H1 (cell line): ENCODE measurements around the gene ACY1. TPM values are rescaled to one million over a fixed set of nuclear protein-coding genes. Genes with fewer than 3 reads are reported as not detected.
A peak's percentile ranks its signal among the peaks of the same experiment; 100 is the strongest.

Source experiments
- CTCF ChIA-PET: fragments of 300-600 bp; sonication (Branson Sonifier 250); formaldehyde crosslinking; loops from one replicate; lab custom pipeline; 2021; ENCODE audit not compliant: partially characterized antibody; lab: Charles Lee
- POLR2A ChIA-PET: fragments of 300-600 bp; sonication (Branson Sonifier 250); formaldehyde crosslinking; loops from one replicate; lab custom pipeline; 2021; ENCODE audit warnings: inconsistent platforms; ENCODE audit not compliant: partially characterized antibody; lab: Charles Lee
- DNase-seq, 2 experiments: peaks; one replicate each; pipeline versions ENCODE4 v3.0.0 to v3.0.0-alpha.2; 2010 to 2022; ENCODE audit warnings: low spot score in 2 of 2, low read depth in 1 of 2, mixed read lengths in 1 of 2
- FAIRE-seq: peaks from 2 replicates; lab custom pipeline; 2011; peaks lifted over from hg19 to GRCh38; lab: Jason Lieb, UNC
- H2AFZ ChIP-seq: 2 replicates; pipeline ENCODE4 v1.8.1; 2012; ENCODE audit warnings: low read length, inconsistent platforms
- H2AK5ac ChIP-seq: 2 replicates; pipeline ENCODE4 v1.6.1; 2013; ENCODE audit warnings: low read depth, low read length
- H2BK120ac ChIP-seq: replicated peaks from 2 replicates; pipeline ENCODE3; 2013; ENCODE audit warnings: low read depth, low read length, inconsistent platforms
- H2BK12ac ChIP-seq: 2 replicates; pipeline ENCODE4 v1.6.1; 2013; ENCODE audit warnings: low read depth, low read length
- H2BK15ac ChIP-seq: 2 replicates; pipeline ENCODE4 v1.6.1; 2013; ENCODE audit warnings: low read length
- H2BK20ac ChIP-seq: 2 replicates; pipeline ENCODE4 v1.6.1; 2013; ENCODE audit warnings: low read length
- H2BK5ac ChIP-seq: 2 replicates; pipeline ENCODE4 v1.6.1; 2013; ENCODE audit warnings: low read depth, low read length
- H3K14ac ChIP-seq: 2 replicates; pipeline ENCODE4 v1.6.1; 2013; ENCODE audit warnings: inconsistent platforms; ENCODE audit not compliant: insufficient read length
- H3K18ac ChIP-seq: 2 replicates; pipeline ENCODE4 v1.6.1; 2013; ENCODE audit warnings: low read length; ENCODE audit errors: extremely low read depth
- H3K23ac ChIP-seq: 2 replicates; pipeline ENCODE4 v1.6.1; 2013; ENCODE audit warnings: inconsistent platforms; ENCODE audit not compliant: insufficient read length
- H3K23me2 ChIP-seq: 2 replicates; pipeline ENCODE4 v1.6.1; 2013; ENCODE audit warnings: low read depth, low read length
- H3K27ac ChIP-seq: 2 replicates; pipeline ENCODE4 v1.6.1; 2011; ENCODE audit warnings: low read depth, low read length, inconsistent platforms
- H3K27me3 ChIP-seq, 4 experiments: replicated peaks in 1 of 4; 1 replicate in 1 of 4; 2 replicates in 3 of 4; pipeline versions ENCODE4 v1.6.1 to v1.8.1; 2011 to 2013; ENCODE audit warnings: low read length in 3 of 4, mild to moderate bottlenecking in 3 of 4, inconsistent platforms in 2 of 4, mixed read lengths in 2 of 4, moderate library complexity in 1 of 4; ENCODE audit not compliant: control insufficient read depth in 3 of 4, insufficient read depth in 3 of 4; ENCODE audit errors: extremely low read depth in 1 of 4
- H3K36me3 ChIP-seq, 4 experiments: 2 replicates each; pipeline versions ENCODE4 v1.6.1 to v1.8.1; 2011 to 2013; ENCODE audit warnings: mild to moderate bottlenecking in 4 of 4, low read length in 3 of 4, moderate library complexity in 2 of 4, control low read depth in 1 of 4, inconsistent platforms in 1 of 4; ENCODE audit not compliant: insufficient read depth in 4 of 4, control insufficient read depth in 2 of 4
- H3K4ac ChIP-seq: replicated peaks from 2 replicates; pipeline ENCODE3; 2013; ENCODE audit warnings: low read length, low read depth, mixed read lengths, inconsistent platforms; ENCODE audit not compliant: insufficient read length
- H3K4me1 ChIP-seq, 4 experiments: replicated peaks in 1 of 4; 1 replicate in 1 of 4; 2 replicates in 3 of 4; pipeline versions ENCODE4 v1.6.1 to v1.8.1; 2011 to 2013; ENCODE audit warnings: low read length in 3 of 4, inconsistent platforms in 2 of 4, mixed read lengths in 1 of 4; ENCODE audit not compliant: insufficient read depth in 4 of 4, control insufficient read depth in 3 of 4
- H3K4me2 ChIP-seq, 2 experiments: 2 replicates each; pipeline versions ENCODE4 v1.6.1 to v1.8.1; 2011 to 2013; ENCODE audit warnings: low read depth in 2 of 2, low read length in 2 of 2, control low read depth in 1 of 2, inconsistent platforms in 1 of 2, mild to moderate bottlenecking in 1 of 2; ENCODE audit not compliant: insufficient read depth in 1 of 2
- H3K4me3 ChIP-seq, 4 experiments: fragments of 200-600, 300-600 bp in 1 of 4; sonication (generic), shearing (Covaris generic), sonication (Bioruptor Twin) in 1 of 4; 2 replicates each; pipeline versions ENCODE4 v1.5.1 to v1.8.1; 2011 to 2016; ENCODE audit warnings: low read length in 4 of 4, low read depth in 3 of 4, control low read depth in 2 of 4, inconsistent platforms in 2 of 4, mild to moderate bottlenecking in 2 of 4, mixed read lengths in 1 of 4, moderate library complexity in 1 of 4; ENCODE audit not compliant: insufficient read depth in 2 of 4; ENCODE audit errors: extremely low read depth in 1 of 4
- H3K56ac ChIP-seq: replicated peaks from 2 replicates; pipeline ENCODE3; 2013; ENCODE audit warnings: low read depth, mild to moderate bottlenecking, mixed read lengths, low read length, inconsistent platforms; ENCODE audit not compliant: insufficient read length
- H3K79me1 ChIP-seq: 2 replicates; pipeline ENCODE4 v1.6.1; 2013; ENCODE audit warnings: low read depth, low read length, control low read depth
- H3K79me2 ChIP-seq, 2 experiments: 2 replicates each; pipeline versions ENCODE4 v1.6.1 to v1.8.1; 2012 to 2013; ENCODE audit warnings: low read length in 2 of 2, mild to moderate bottlenecking in 2 of 2, inconsistent platforms in 1 of 2; ENCODE audit not compliant: insufficient read depth in 2 of 2, control insufficient read depth in 1 of 2
- H3K9ac ChIP-seq, 4 experiments: replicated peaks in 1 of 4; 1 replicate in 1 of 4; 2 replicates in 3 of 4; pipeline versions ENCODE4 v1.6.1 to v1.8.1; 2011 to 2013; ENCODE audit warnings: low read depth in 3 of 4, low read length in 3 of 4, control low read depth in 2 of 4, mild to moderate bottlenecking in 2 of 4, moderate library complexity in 2 of 4, inconsistent platforms in 1 of 4; ENCODE audit errors: extremely low read depth in 1 of 4
- H3K9me3 ChIP-seq, 2 experiments: 2 replicates each; pipeline versions ENCODE4 v1.6.1 to v1.8.1; 2012 to 2013; ENCODE audit warnings: mild to moderate bottlenecking in 2 of 2, moderate library complexity in 2 of 2, control low read depth in 1 of 2, inconsistent platforms in 1 of 2, low read depth in 1 of 2, low read length in 1 of 2, mixed read lengths in 1 of 2; ENCODE audit not compliant: insufficient read depth in 2 of 2
- H4K20me1 ChIP-seq, 2 experiments: replicated peaks in 1 of 2; 2 replicates each; pipeline versions ENCODE3 to v1.8.1; 2011 to 2013; ENCODE audit warnings: inconsistent platforms in 2 of 2, low read length in 2 of 2, mild to moderate bottlenecking in 1 of 2; ENCODE audit not compliant: insufficient read depth in 2 of 2, control insufficient read depth in 1 of 2
- H4K5ac ChIP-seq: 2 replicates; pipeline ENCODE4 v1.6.1; 2013; ENCODE audit warnings: low read length, low read depth, mixed read lengths, inconsistent platforms; ENCODE audit not compliant: insufficient read length
- H4K8ac ChIP-seq: 2 replicates; pipeline ENCODE4 v1.8.0; 2013; ENCODE audit warnings: mild to moderate bottlenecking, moderate library complexity, low read length, inconsistent platforms; ENCODE audit not compliant: insufficient read depth; ENCODE audit errors: extremely low read depth
- H4K91ac ChIP-seq: replicated peaks from 2 replicates; pipeline ENCODE3; 2013; ENCODE audit warnings: low read length, mixed read lengths, inconsistent platforms; ENCODE audit not compliant: insufficient read length
- ATF3 ChIP-seq: IDR thresholded peaks from 2 replicates; pipeline ENCODE4 v1.6.1; 2011; ENCODE audit warnings: low read depth, mild to moderate bottlenecking, low read length; ENCODE audit not compliant: insufficient read depth
- BACH1 ChIP-seq: IDR thresholded peaks from 2 replicates; pipeline ENCODE4 v1.6.1; 2012; ENCODE audit warnings: low read length, improper control_type of control experiment
- BRCA1 ChIP-seq: IDR thresholded peaks from 2 replicates; pipeline ENCODE4 v1.6.1; 2012; ENCODE audit warnings: low read depth, low read length, improper control_type of control experiment
- CBX5 ChIP-seq: fragments of 300-800, 300-1000 bp; sonication (generic); IDR thresholded peaks from 2 replicates; pipeline ENCODE4 v1.7.1; 2016; ENCODE audit warnings: antibody characterized with exemption, low read length, low read depth
- KDM1A ChIP-seq: fragments of 200-600, 300-600 bp; sonication (generic); IDR thresholded peaks from 2 replicates; pipeline ENCODE4 v1.7.1; 2016; ENCODE audit warnings: mild to moderate bottlenecking, low read length, borderline replicate concordance
- NANOG ChIP-seq: IDR thresholded peaks from 2 replicates; pipeline ENCODE4 v1.6.1; 2011; ENCODE audit warnings: low read length, low read depth, mild to moderate bottlenecking, inconsistent platforms; ENCODE audit not compliant: insufficient read depth, poor library complexity, severe bottlenecking
- SAP30 ChIP-seq: fragments of 300-600 bp; sonication (generic); IDR thresholded peaks from 2 replicates; pipeline ENCODE4 v1.7.1; 2012; ENCODE audit warnings: low read length, moderate library complexity, mild to moderate bottlenecking, inconsistent platforms; ENCODE audit not compliant: insufficient read depth, insufficient replicate concordance
- SP2 ChIP-seq: IDR thresholded peaks from 2 replicates; pipeline ENCODE4 v1.6.1; 2012; ENCODE audit warnings: mild to moderate bottlenecking, low read length, inconsistent platforms
- SRF ChIP-seq: IDR thresholded peaks from 2 replicates; pipeline ENCODE4 v1.6.1; 2011; ENCODE audit warnings: mild to moderate bottlenecking, low read depth, low read length, moderate library complexity
- TAF7 ChIP-seq: optimal IDR thresholded peaks from 2 replicates; pipeline ENCODE3; 2011; ENCODE audit warnings: low read depth, mild to moderate bottlenecking, inconsistent platforms, low read length, moderate library complexity, borderline replicate concordance
- TEAD4 ChIP-seq: IDR thresholded peaks from 2 replicates; pipeline ENCODE4 v1.6.1; 2012; ENCODE audit warnings: low read depth, low read length, inconsistent platforms, mixed read lengths
- WGBS, 2 experiments: shearing (Covaris generic) in 1 of 2; methylation state at CpG; one replicate each; pipeline versions ENCODE4 v1.1.6 to v1.1.7; 2013 to 2015; ENCODE audit warnings: low lambda C conversion rate in 2 of 2, mixed read lengths in 2 of 2, inconsistent platforms in 1 of 2, low coverage in 1 of 2, missing lambda C conversion rate in 1 of 2; ENCODE audit not compliant: insufficient replicate concordance in 2 of 2, insufficient coverage in 1 of 2, insufficient read length in 1 of 2; ENCODE audit errors: extremely low coverage in 1 of 2, missing lambda C conversion rate in 1 of 2; 5-methylcytosine and 5-hydroxymethylcytosine counted together
- polyA plus RNA-seq, 7 experiments: library from polyadenylated mRNA; depleted of rRNA in 3 of 7; stranded (reverse) in 5 of 7; unstranded in 2 of 7; fragments of >200 nt in 5 of 7; fragments of 200-250 nt in 2 of 7; gene quantifications; 1 replicate in 5 of 7; 2 replicates in 1 of 7; 4 replicates in 1 of 7; pipeline versions ENCODE4 v1.2.1 to v1.2.3, GENCODE V29; 2011 to 2013; ENCODE audit warnings: missing spikeins in 2 of 7, mixed read lengths in 2 of 7
- total RNA-seq: library from RNA; stranded (reverse); fragmentation: NEBNext Ultra II Directional; extraction: Animal tissue kit (Norgen Biotek cat#: 25700); gene quantifications from 2 replicates; pipeline ENCODE4 v1.2.1, GENCODE V29; 2021

Gene ACY1
- total and polyA plus RNA-seq, 2 of the 8 experiments (the other 6 are each of a cell fraction or from before 2014, with no cell fraction given), result 48.3 to 113 TPM

GRCh38 chr3:51978143-51978502, 5.2 kb upstream of the ACY1 start:
- Histone ChIP-seq H3K27ac (no peak overlapping the region), H3K4me1 (peaks cover 6 to 28% (median 19%) of the 10 kb centered on the region in 4 experiments), H2BK15ac (no peak overlapping the region), H3K4me3 (no peak overlapping the region), H3K27me3 (peaks cover 2 to 32% (median 24%) of the 10 kb centered on the region in 4 experiments; a peak in 6 of 7 replicates), H3K9me3 (no peaks in the 10 kb centered on the region; a peak in 1 of 4 replicates), H4K8ac (peak overlapping the region; percentile 26; the same call in 1 of the 2 replicates), H3K4ac (no peak overlapping the region), H2BK20ac (no peak overlapping the region), H3K18ac (no peak overlapping the region), H2AFZ (no peak overlapping the region), H3K79me2 (no peaks in the 10 kb centered on the region), H3K4me2 (no peak overlapping the region), H4K20me1 (peaks cover 0 to 6% of the 10 kb centered on the region in 2 experiments), H3K14ac (no peak overlapping the region), H2BK120ac (no peak overlapping the region), H2BK12ac (no peak overlapping the region), H3K36me3 (no peaks in the 10 kb centered on the region), H2BK5ac (no peak overlapping the region), H4K91ac (no peak overlapping the region), H2AK5ac (no peak overlapping the region), H3K23me2 (peaks cover 17% of the 10 kb centered on the region), H3K56ac (no peak overlapping the region), H3K23ac (no peak overlapping the region)
- FAIRE-seq, result no peak
- ChIA-PET POLR2A (interaction anchor here (25.9 to 29.3 kb wide), 2 partner anchors 6 to 7 kb away, joined by 923 read pairs; partner anchors contain the start of genes ABHD14A, ABHD14B, ACY1 and PCBP4), CTCF (interaction anchor here (1.1 to 2.6 kb wide), 2 partner anchors 36 to 142 kb away, joined by 3 to 12 read pairs; partner anchors contain the start of genes PARP3 and RRP9)
- DNase-seq, result no peak
- WGBS, 2 experiments, result 79% methylated on average over 4 of the region's 4 CpGs; no CpG with 5 or more reads in 1 of the 2 experiments
- TF ChIP-seq SP2 (no peak), TEAD4 (no peak), TAF7 (no peak), SRF (no peak), ATF3 (no peak), BACH1 (no peak), SAP30 (no peak), KDM1A (no peak), BRCA1 (no peak), NANOG (no peak), CBX5 (no peak)
- TF ChIP-seq, all 59 proteins: peak for 0
- Histone ChIP-seq H3K9ac (no peak overlapping the region), H3K79me1 (peaks cover 10% of the 10 kb centered on the region), H4K5ac (no peak overlapping the region)
